ENCODE data around the gene SRRM5. TPM values are rescaled to one million over a fixed set of nuclear protein-coding genes. Genes with fewer than 3 reads are reported as not detected.

SRRM5 gene
- total and polyA plus RNA-seq, 2 of the 13 experiments (the other 11 are each of a cell fraction or from before 2014, with no cell fraction given) = 0.11 to 0.16 TPM

DNA sequence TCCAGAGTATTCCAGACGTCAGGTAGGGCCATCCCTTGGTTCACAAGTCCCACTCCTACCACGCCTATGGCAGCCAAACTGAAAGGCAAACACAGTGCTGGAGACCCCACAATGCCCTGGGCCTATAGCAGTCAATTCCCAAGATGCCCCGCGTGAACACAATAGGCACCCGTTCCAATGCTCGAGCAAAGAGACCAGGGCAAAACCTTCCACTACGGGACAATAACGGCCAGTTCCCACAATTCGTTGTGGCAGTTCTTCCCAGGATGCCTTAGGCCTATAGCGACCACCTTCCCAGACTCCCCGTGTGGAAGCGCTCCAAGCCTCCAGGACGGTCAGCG is 7.0 kb downstream of the SRRM5 start (continued):
- TF ChIP-seq ZNF441 (CRISPR knock-in tag; IDR thresholded peaks at IDR 0.05; ENCODE audit: borderline replicate concordance) (peak; percentile 75; the same call in 1 of the 2 replicates), ZNF781 (CRISPR knock-in tag; IDR thresholded peaks at IDR 0.05; ENCODE audit: borderline replicate concordance, not compliant biosample characterization) (peak; percentile 16), SNRNP70 (IDR thresholded peaks at IDR 0.05; ENCODE audit: low read depth, low read length) (no peak), HNF1B (CRISPR knock-in tag; IDR thresholded peaks at IDR 0.05) (peak; percentile 71; the same call in 1 of the 2 replicates)

DNA sequence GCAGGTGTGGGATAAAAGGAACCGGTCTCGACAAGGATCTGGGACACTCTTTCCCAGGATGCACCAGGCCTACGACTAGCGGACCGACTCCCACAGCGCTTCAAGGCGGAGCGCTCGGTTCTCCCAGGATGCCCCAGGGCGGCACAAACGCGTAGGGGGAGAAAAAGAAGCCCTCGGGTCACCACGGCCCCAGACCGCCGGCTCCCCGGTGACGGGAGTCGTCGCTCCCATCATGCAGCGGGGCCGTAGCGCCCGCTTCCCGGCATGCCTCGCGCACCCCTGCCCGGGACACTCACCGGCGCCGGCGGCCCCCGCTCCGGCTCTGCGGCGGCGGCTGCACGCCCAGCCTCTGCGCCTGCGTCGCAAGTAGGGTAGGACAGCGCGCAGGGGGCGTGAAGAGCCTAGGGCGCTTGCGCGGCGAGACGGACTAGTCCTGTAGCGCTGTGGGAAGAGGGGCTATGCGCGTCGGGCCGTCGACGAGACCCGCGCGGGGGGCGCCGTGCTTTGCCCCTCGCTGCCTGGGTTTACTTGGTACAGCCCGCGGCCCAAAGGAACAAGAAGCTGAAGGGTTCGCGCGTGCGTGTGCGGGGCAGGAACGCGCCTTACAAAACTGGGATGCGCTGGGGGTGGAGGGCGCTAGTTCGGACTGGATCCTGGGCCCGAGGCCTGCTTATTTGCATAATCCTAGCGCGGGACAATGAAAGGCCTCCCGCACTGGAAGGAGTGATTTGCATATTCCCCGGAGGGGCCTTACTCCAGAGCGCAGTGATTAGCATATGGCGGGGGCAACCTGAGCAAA is 7.6 kb downstream of the SRRM5 start, which contains the start of gene ZNF428:
Gene ZNF428 (minus strand): TSS at position 368 of the 799 bp plus-strand sequence. CDS start 5,325 bp downstream, outside the sequence.
- H4K20me1 ChIP-seq (ENCODE audit: insufficient read depth, low read length) = no peaks in the 10 kb centered on the region
- peak within 1 kb of the TSS; percentile 96 for H3K4me2 ChIP-seq (ENCODE audit: low read depth, low read length)
- peak; percentile 92 for ATAC-seq
- BruUV-seq (replicated peaks) = no TSS peak
- H3K9me3 ChIP-seq (ENCODE audit: low read length) = no peaks in the 10 kb centered on the region
- peak within 1 kb of the TSS; percentile 96 for H3K27ac ChIP-seq (ENCODE audit: extremely low read length, insufficient read depth, low read length)
- FAIRE-seq = no peak
- DNase-seq (ENCODE audit: low spot score) = peak; percentile 87
- H3K9ac ChIP-seq (ENCODE audit: insufficient read depth, low read depth, low read length) = peak within 1 kb of the TSS; percentile 88
- POLR2A ChIA-PET = interaction anchor here (0.7 kb wide), 1 partner anchor 49 kb away, joined by 4 read pairs; no protein-coding TSS in a partner anchor
- H2AFZ ChIP-seq (ENCODE audit: low read length) = peak within 1 kb of the TSS; percentile 82
- H3K36me3 ChIP-seq (replicated peaks in 1 of 2; ENCODE audit: control insufficient read depth in 1 of 2, insufficient read depth in 2 of 2, low read length in 2 of 2) = 0 out of 5 replicates have a peak, but pooled peaks cover 0 to 2% of the 10 kb centered on the region in 2 experiments
- under 1% methylated on average over 41 of the region's 81 CpGs for WGBS (ENCODE audit: low lambda C conversion rate)
- peaks cover 24% of the 10 kb centered on the region for H3K4me1 ChIP-seq (ENCODE audit: insufficient read depth, low read length)
- in situ Hi-C loops (cut with HindIII; ENCODE audit: extremely low pct_ligation_motif_present, low pct_unique_long_range_greater_than_20kb) = no loop called here
- intact Hi-C loops (cut with micrococcal nuclease; ENCODE audit: unreplicated experiment) = loop anchor here (2.0 kb wide), 1 partner anchor 15 kb away; no protein-coding TSS in a partner anchor
- CTCF ChIA-PET (ENCODE audit: low intra/inter-chr PET ratio, low total read pairs) = no interaction called here
- H3K27me3 ChIP-seq (ENCODE audit: control insufficient read depth in 1 of 2, insufficient read depth in 2 of 2, low read length in 2 of 2) = no peaks in the 10 kb centered on the region
- H3K4me3 ChIP-seq (replicated peaks in 1 of 3; ENCODE audit: insufficient read depth in 1 of 3, low read depth in 2 of 3, low read length in 3 of 3) = peak within 1 kb of the TSS; percentile 60 to 81 (median 61)
- peaks cover 14% of the 10 kb centered on the region for H3K79me2 ChIP-seq (ENCODE audit: insufficient read depth, low read length)
- TF ChIP-seq, protein P1, sequence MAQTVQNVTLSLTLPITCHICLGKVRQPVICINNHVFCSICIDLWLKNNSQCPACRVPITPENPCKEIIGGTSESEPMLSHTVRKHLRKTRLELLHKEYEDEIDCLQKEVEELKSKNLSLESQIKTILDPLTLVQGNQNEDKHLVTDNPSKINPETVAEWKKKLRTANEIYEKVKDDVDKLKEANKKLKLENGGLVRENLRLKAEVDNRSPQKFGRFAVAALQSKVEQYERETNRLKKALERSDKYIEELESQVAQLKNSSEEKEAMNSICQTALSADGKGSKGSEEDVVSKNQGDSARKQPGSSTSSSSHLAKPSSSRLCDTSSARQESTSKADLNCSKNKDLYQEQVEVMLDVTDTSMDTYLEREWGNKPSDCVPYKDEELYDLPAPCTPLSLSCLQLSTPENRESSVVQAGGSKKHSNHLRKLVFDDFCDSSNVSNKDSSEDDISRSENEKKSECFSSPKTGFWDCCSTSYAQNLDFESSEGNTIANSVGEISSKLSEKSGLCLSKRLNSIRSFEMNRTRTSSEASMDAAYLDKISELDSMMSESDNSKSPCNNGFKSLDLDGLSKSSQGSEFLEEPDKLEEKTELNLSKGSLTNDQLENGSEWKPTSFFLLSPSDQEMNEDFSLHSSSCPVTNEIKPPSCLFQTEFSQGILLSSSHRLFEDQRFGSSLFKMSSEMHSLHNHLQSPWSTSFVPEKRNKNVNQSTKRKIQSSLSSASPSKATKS (CRISPR knock-in tag; IDR thresholded peaks at IDR 0.05) = no peak
- TF ChIP-seq ARID4A (CRISPR knock-in tag; IDR thresholded peaks at IDR 0.05; ENCODE audit: borderline replicate concordance) (peak; percentile 85), NFYB (CRISPR knock-in tag; IDR thresholded peaks at IDR 0.05) (0 out of 2 replicates have a peak, but pooled peaks have one; percentile 1), ZSCAN9 (CRISPR knock-in tag; IDR thresholded peaks at IDR 0.05; ENCODE audit: borderline replicate concordance) (no peak; the same call in 1 of the 2 replicates), ATF7-NPFF (CRISPR knock-in tag; IDR thresholded peaks at IDR 0.05; ENCODE audit: low read depth) (peak; percentile 77), SNAPC2 (CRISPR knock-in tag; IDR thresholded peaks at IDR 0.05) (peak; percentile 99), ZNF737 (CRISPR knock-in tag; IDR thresholded peaks at IDR 0.05; ENCODE audit: borderline replicate concordance) (no peak), CBX5 (CRISPR knock-in tag; IDR thresholded peaks at IDR 0.05; ENCODE audit: borderline replicate concordance) (no peak), ZNF138 (CRISPR knock-in tag; IDR thresholded peaks at IDR 0.05; ENCODE audit: low read depth) (peak; percentile 88)

All from HepG2 (cell line).